ENCODE measurements around the gene EMD. TPM values are rescaled to one million over a fixed set of nuclear protein-coding genes. Genes with fewer than 3 reads are reported as not detected.
A peak's percentile ranks its signal among the peaks of the same experiment; 100 is the strongest.

Gene EMD
- total RNA-seq, 1 experiment from 2014 or later = 19.5 TPM

GRCh38 chrX:154366666-154367055, 12.4 kb upstream of the EMD start:
- Histone ChIP-seq H4K20me1 (ENCODE audit: insufficient read depth, low read depth, low read length) (no peaks in the 10 kb centered on the region), H3K79me2 (ENCODE audit: low read length) (peaks cover 18% of the 10 kb centered on the region), H3K27me3 (ENCODE audit: low read length) (no peaks in the 10 kb centered on the region), H3K9me3 (ENCODE audit: low read length) (no peaks in the 10 kb centered on the region), H3K4me1 (ENCODE audit: low read length) (peaks cover 16% of the 10 kb centered on the region), H3K36me3 (ENCODE audit: insufficient read depth, low read length) (no peaks in the 10 kb centered on the region), H3K9ac (ENCODE audit: low read length) (no peak overlapping the region), H3K4me2 (ENCODE audit: low read depth, low read length, poor library complexity, severe bottlenecking) (no peak overlapping the region), H2AFZ (ENCODE audit: low read length) (no peak overlapping the region), H3K4me3 (ENCODE audit: low read length) (no peak overlapping the region), H3K9me2 (replicated peaks; ENCODE audit: insufficient read depth, low read length) (no peaks in the 10 kb centered on the region), H3K27ac (ENCODE audit: low read length) (no peak overlapping the region)
- no peak for DNase-seq

GRCh38 chrX:154367474-154368308, 11.4 kb upstream of the EMD start:
- no peak overlapping the region for H3K9ac ChIP-seq (ENCODE audit: low read length)
- peaks cover 18% of the 10 kb centered on the region for H3K79me2 ChIP-seq (ENCODE audit: low read length)
- no peak overlapping the region for H3K4me3 ChIP-seq (ENCODE audit: low read length)
- no peaks in the 10 kb centered on the region for H4K20me1 ChIP-seq (ENCODE audit: insufficient read depth, low read depth, low read length)
- H3K27me3 ChIP-seq (ENCODE audit: low read length) = no peaks in the 10 kb centered on the region
- no peaks in the 10 kb centered on the region for H3K9me2 ChIP-seq (replicated peaks; ENCODE audit: insufficient read depth, low read length)
- no peaks in the 10 kb centered on the region for H3K36me3 ChIP-seq (ENCODE audit: insufficient read depth, low read length)
- no peaks in the 10 kb centered on the region for H3K9me3 ChIP-seq (ENCODE audit: low read length)
- DNase-seq = no peak
- H3K27ac ChIP-seq (ENCODE audit: low read length) = no peak overlapping the region
- H3K4me1 ChIP-seq (ENCODE audit: low read length) = peaks cover 21% of the 10 kb centered on the region
- no peak overlapping the region for H2AFZ ChIP-seq (ENCODE audit: low read length)
- H3K4me2 ChIP-seq (ENCODE audit: low read depth, low read length, poor library complexity, severe bottlenecking) = no peak overlapping the region

GRCh38 chrX:154368630-154369448, 10.3 kb upstream of the EMD start:
- no peak overlapping the region for H2AFZ ChIP-seq (ENCODE audit: low read length)
- no peaks in the 10 kb centered on the region for H4K20me1 ChIP-seq (ENCODE audit: insufficient read depth, low read depth, low read length)
- DNase-seq = peak; percentile 63
- no peaks in the 10 kb centered on the region for H3K36me3 ChIP-seq (ENCODE audit: insufficient read depth, low read length)
- H3K9me2 ChIP-seq (replicated peaks; ENCODE audit: insufficient read depth, low read length) = no peaks in the 10 kb centered on the region
- no peaks in the 10 kb centered on the region for H3K9me3 ChIP-seq (ENCODE audit: low read length)
- peaks cover 26% of the 10 kb centered on the region for H3K4me1 ChIP-seq (ENCODE audit: low read length)
- H3K4me3 ChIP-seq (ENCODE audit: low read length) = peak overlapping the region; percentile 75; the same call in 1 of the 2 replicates
- H3K4me2 ChIP-seq (ENCODE audit: low read depth, low read length, poor library complexity, severe bottlenecking) = peak overlapping the region; percentile 88
- no peaks in the 10 kb centered on the region for H3K27me3 ChIP-seq (ENCODE audit: low read length)
- no peak overlapping the region for H3K27ac ChIP-seq (ENCODE audit: low read length)
- H3K79me2 ChIP-seq (ENCODE audit: low read length) = peaks cover 18% of the 10 kb centered on the region
- peak overlapping the region; percentile 79 for H3K9ac ChIP-seq (ENCODE audit: low read length)

- H3K27ac ChIP-seq (ENCODE audit: low read length) = peak overlapping the region; percentile 62
- DNase-seq = peak; percentile 47
- no peaks in the 10 kb centered on the region for H3K9me2 ChIP-seq (replicated peaks; ENCODE audit: insufficient read depth, low read length)
- peak overlapping the region; percentile 88 for H3K4me2 ChIP-seq (ENCODE audit: low read depth, low read length, poor library complexity, severe bottlenecking)
- no peaks in the 10 kb centered on the region for H3K9me3 ChIP-seq (ENCODE audit: low read length)
- H3K79me2 ChIP-seq (ENCODE audit: low read length) = peaks cover 18% of the 10 kb centered on the region
- peak overlapping the region; percentile 79 for H3K9ac ChIP-seq (ENCODE audit: low read length)
- no peak overlapping the region for H2AFZ ChIP-seq (ENCODE audit: low read length)
- H3K4me1 ChIP-seq (ENCODE audit: low read length) = peaks cover 30% of the 10 kb centered on the region
- no peaks in the 10 kb centered on the region for H3K36me3 ChIP-seq (ENCODE audit: insufficient read depth, low read length)
- H3K4me3 ChIP-seq (ENCODE audit: low read length) = peak overlapping the region; percentile 75
- no peaks in the 10 kb centered on the region for H3K27me3 ChIP-seq (ENCODE audit: low read length)
- no peaks in the 10 kb centered on the region for H4K20me1 ChIP-seq (ENCODE audit: insufficient read depth, low read depth, low read length)
Observed at GRCh38 chrX:154369449-154370299, 9.4 kb upstream of the EMD start.

GRCh38 chrX:154370300-154371016, 8.6 kb upstream of the EMD start:
- Histone ChIP-seq H3K4me1 (ENCODE audit: low read length) (peaks cover 30% of the 10 kb centered on the region), H3K27ac (ENCODE audit: low read length) (peak overlapping the region; percentile 62), H3K9ac (ENCODE audit: low read length) (peak overlapping the region; percentile 79), H3K9me3 (ENCODE audit: low read length) (no peaks in the 10 kb centered on the region), H3K79me2 (ENCODE audit: low read length) (peaks cover 18% of the 10 kb centered on the region), H3K27me3 (ENCODE audit: low read length) (no peaks in the 10 kb centered on the region), H2AFZ (ENCODE audit: low read length) (no peak overlapping the region), H3K4me2 (ENCODE audit: low read depth, low read length, poor library complexity, severe bottlenecking) (peak overlapping the region; percentile 88), H4K20me1 (ENCODE audit: insufficient read depth, low read depth, low read length) (no peaks in the 10 kb centered on the region), H3K4me3 (ENCODE audit: low read length) (peak overlapping the region; percentile 75), H3K36me3 (ENCODE audit: insufficient read depth, low read length) (no peaks in the 10 kb centered on the region), H3K9me2 (replicated peaks; ENCODE audit: insufficient read depth, low read length) (no peaks in the 10 kb centered on the region)
- DNase-seq = peak; percentile 64

- Histone ChIP-seq H3K36me3 (ENCODE audit: insufficient read depth, low read length) (no peaks in the 10 kb centered on the region), H3K4me2 (ENCODE audit: low read depth, low read length, poor library complexity, severe bottlenecking) (peak overlapping the region; percentile 88), H3K4me3 (ENCODE audit: low read length) (peak overlapping the region; percentile 75), H3K27ac (ENCODE audit: low read length) (no peak overlapping the region), H3K4me1 (ENCODE audit: low read length) (peaks cover 30% of the 10 kb centered on the region), H3K9me2 (replicated peaks; ENCODE audit: insufficient read depth, low read length) (no peaks in the 10 kb centered on the region), H2AFZ (ENCODE audit: low read length) (no peak overlapping the region), H3K9me3 (ENCODE audit: low read length) (no peaks in the 10 kb centered on the region), H3K79me2 (ENCODE audit: low read length) (peaks cover 18% of the 10 kb centered on the region), H3K9ac (ENCODE audit: low read length) (peak overlapping the region; percentile 79), H3K27me3 (ENCODE audit: low read length) (no peaks in the 10 kb centered on the region), H4K20me1 (ENCODE audit: insufficient read depth, low read depth, low read length) (no peaks in the 10 kb centered on the region)
- DNase-seq = peak; percentile 96
Observed at GRCh38 chrX:154371017-154371788, 7.9 kb upstream of the EMD start.

GRCh38 chrX:154371789-154372300, 7.2 kb upstream of the EMD start:
- peak overlapping the region; percentile 27; the same call in 1 of the 2 replicates for H3K9ac ChIP-seq (ENCODE audit: low read length)

More at GRCh38 chrX:154371789-154372300, 7.2 kb upstream of the EMD start:
- Histone ChIP-seq H2AFZ (ENCODE audit: low read length) (no peak overlapping the region), H3K9me3 (ENCODE audit: low read length) (no peaks in the 10 kb centered on the region), H3K36me3 (ENCODE audit: insufficient read depth, low read length) (no peaks in the 10 kb centered on the region), H3K27me3 (ENCODE audit: low read length) (no peaks in the 10 kb centered on the region), H4K20me1 (ENCODE audit: insufficient read depth, low read depth, low read length) (no peaks in the 10 kb centered on the region), H3K27ac (ENCODE audit: low read length) (no peak overlapping the region), H3K4me3 (ENCODE audit: low read length) (peak overlapping the region; percentile 45; the same call in 1 of the 2 replicates), H3K4me2 (ENCODE audit: low read depth, low read length, poor library complexity, severe bottlenecking) (peak overlapping the region; percentile 56), H3K9me2 (replicated peaks; ENCODE audit: insufficient read depth, low read length) (no peaks in the 10 kb centered on the region), H3K4me1 (ENCODE audit: low read length) (peaks cover 30% of the 10 kb centered on the region), H3K79me2 (ENCODE audit: low read length) (peaks cover 18% of the 10 kb centered on the region)
- no peak for DNase-seq
